KG1 (cell line): ENCODE data around the gene GABPB1.
A peak's percentile ranks its signal among the peaks of the same experiment; 100 is the strongest.

Experiments
- DNase-seq: peaks from one replicate; lab custom pipeline; 2025; lab: John Stamatoyannopoulos, UW

GABPB1 gene

GRCh38 chr15:50344006-50344464 is 11.0 kb downstream of the GABPB1 start:
- no peak for DNase-seq

- DNase-seq: no peak
Measured at GRCh38 chr15:50341616-50342136, 13.3 kb downstream of the GABPB1 start.

DNA sequence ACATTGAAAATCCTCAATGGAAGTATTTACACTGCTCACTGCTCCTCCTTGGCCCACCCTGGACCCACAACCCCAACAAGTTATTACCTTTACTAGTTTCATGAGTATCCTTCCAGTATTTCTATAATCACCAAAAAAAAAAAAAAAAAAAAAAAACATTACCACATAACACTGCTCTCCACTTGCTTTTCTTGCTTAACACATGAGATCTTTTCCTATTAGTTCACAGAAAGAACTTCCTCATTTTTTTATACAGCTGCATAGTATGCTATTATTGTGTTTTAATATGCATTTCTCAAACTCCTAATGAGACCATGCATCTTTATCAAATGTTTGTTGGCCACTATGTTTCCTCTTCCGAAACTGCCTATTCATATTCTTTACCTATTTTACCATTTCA is 14.6 kb downstream of the GABPB1 start:
- no peak for DNase-seq

DNA sequence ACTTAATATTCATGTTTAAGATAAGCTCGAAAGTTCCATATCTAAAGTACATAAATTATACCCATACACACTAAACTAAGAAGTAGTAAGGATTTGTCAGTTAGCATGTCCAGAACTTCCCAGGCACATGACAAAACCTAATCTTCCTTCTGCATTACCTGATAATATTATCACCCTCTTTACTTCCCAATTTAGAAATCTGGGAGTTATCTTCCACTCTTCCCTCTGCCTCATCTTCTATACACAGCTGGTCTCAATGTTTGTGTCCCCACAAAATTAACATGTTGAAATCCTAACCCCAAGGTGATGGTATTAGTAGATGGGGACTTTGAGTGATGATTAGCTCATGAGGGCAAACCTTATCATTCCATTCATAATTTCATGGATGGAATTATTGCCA is 15.3 kb downstream of the GABPB1 start:
- DNase-seq: no peak

DNA sequence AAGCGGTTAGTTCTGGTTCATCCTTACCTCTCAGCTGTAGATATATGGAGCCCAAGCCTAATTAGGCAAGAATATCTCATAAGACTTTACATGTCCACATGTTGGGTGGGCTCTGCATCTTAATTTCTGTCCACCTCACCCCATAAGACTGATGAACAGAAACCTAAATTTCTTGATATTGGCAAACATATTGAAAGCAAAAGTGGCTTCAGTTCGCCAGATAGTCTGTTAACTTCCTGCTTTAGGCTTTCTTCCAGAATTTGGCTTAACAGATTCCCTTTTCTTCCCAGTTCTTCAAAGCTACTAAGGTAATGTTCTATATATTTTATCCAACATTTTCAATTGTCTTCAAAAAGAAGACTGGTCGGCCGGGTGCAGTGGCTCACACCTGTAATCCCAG is 19.7 kb downstream of the GABPB1 start:
- DNase-seq: no peak

GRCh38 chr15:50333229-50333628 is 21.8 kb downstream of the GABPB1 start:
- no peak for DNase-seq

- DNase-seq: no peak
Measured at GRCh38 chr15:50330921-50331320, 24.1 kb downstream of the GABPB1 start.

DNA sequence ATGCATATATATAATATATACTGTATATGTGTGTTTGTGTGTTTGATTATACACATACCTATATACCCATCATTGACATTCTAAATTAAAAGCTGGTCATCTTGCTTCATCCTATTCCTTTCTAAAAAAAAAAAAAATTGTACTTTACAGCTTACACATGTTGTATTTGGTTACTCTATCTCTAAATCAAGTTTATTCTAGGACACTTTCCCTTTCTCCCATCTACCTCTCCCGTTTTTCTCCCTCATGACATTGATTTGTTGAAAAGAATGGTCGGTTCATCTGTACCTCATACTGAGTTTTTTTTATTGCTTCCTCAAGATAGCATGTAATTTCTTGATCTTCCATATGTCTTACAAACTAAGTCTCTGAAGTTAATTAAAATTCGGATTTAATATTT is 26.9 kb downstream of the GABPB1 start:
- no peak for DNase-seq

- DNase-seq: no peak
Measured at GRCh38 chr15:50321680-50322210, 33.3 kb downstream of the GABPB1 start.

DNA sequence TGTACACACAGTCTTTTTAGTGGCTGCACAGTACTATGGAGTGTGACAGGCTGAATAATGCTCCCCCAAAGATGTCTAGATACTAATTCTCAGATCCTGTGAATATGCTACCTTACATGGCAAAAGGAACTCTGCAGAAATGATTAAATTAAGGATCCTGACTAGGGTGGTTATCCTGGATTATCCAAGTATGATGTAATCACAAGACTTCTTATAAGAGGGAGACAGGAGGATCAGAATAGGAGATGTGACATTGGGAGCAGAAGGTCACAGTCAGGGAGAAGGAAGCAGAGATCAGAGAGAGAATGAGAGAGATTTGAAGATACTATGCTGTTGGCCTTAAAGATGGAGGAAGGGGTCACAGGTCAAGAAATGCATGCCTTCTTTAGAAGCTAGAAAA is 34.5 kb downstream of the GABPB1 start:
- no peak for DNase-seq

- DNase-seq: no peak
Measured at GRCh38 chr15:50318697-50319096, 36.3 kb downstream of the GABPB1 start.

DNA sequence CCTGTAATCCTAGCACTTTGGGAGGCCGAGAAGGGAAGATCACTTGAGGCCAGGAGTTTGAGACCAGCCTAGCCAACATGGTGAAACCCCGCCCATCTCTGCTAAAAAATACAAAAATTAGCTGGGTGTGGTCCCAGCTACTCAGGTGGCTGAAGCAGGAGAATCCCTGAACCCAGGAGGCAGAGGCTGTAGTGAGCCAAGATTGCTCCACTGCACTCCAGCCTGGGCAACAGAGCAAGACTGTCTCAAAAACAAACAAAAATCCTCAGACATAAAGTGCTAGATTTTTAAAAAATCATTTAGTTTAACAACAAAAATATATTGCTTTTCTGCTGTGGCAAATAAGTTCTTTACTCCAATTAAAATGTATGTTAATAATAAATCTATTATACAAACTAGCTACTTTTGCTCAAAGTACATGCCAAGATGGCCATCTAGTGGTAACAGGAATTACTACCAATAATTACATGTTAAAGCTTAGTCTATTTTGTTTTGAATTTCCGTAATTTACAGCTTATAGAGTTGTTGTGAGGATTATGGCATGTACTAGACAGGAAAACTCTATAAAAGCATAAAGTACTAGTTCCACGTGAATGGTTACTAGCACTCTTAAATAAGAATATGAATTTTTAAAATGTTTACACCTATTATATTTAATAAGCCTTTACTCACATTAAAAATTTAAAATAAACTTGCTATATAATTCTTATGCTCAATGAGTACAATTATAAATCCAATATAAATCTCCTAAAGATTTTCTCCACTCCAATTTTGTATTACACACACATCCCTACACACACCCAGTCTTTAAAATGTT is 39.0 kb downstream of the GABPB1 start:
- peak; percentile 42 for DNase-seq

- no peak for DNase-seq
Measured at GRCh38 chr15:50312636-50313035, 42.4 kb downstream of the GABPB1 start.

GRCh38 chr15:50307799-50308198 is 47.2 kb downstream of the GABPB1 start:
- DNase-seq: no peak

DNA sequence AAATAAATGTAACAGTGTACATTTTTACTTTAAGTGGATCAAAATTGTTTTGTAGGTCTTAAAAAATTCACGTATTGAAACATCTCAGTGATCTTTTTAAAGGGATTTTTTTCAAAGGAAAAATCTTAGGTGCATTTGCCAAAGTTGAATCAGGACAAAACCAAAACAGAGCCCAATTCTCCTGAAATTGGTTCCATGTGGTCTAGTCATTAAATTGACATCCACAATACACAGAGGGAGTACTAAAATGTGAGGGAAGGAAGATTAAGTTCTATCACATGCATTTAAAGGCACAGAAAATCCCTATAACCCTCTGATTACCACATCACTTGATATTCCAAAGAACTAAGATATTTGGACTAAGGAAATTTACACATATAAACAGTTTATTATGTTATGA is 50.2 kb downstream of the GABPB1 start:
- DNase-seq: no peak

DNA sequence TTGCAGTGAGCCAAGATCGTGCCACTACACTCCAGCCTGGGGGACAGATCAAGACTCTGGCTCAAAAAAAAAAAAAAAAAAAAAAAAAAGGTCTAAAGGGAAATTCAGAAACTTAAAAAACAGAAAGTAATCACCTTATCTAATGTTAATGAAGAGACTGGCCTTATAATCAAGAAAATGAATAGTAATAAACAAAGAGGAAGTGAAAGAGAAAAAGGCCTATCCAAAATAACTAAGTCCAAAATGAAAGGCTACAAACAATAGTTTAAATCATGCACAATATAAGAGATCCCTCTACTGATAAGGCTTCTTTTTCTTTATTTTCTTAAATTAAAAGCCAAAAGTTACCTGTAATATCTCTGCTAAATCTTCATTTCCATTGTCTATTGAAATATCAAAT is 52.4 kb downstream of the GABPB1 start:
- DNase-seq: no peak

- no peak for DNase-seq
Measured at GRCh38 chr15:50298340-50298739, 56.7 kb downstream of the GABPB1 start.

DNA sequence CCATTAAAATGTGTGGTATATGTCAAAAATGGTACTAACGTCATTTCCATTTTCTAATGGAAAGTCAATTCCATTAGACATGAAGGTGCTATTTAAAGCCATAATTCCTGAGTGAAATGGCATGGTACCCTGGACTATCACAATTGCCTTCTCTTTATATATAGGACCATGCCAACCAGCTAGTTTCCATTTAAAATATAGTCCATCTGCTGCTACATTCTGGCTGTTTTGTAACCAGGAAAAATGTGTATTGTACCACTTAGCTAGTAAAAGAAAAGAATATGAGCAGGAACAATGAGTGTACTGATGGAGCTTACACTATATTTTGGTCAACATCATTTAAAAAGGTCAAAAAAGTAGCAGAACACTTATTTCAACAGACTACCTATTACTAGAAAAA is 59.0 kb downstream of the GABPB1 start:
- no peak for DNase-seq

GRCh38 chr15:50289749-50290148 is 65.2 kb downstream of the GABPB1 start:
- DNase-seq: no peak

DNA sequence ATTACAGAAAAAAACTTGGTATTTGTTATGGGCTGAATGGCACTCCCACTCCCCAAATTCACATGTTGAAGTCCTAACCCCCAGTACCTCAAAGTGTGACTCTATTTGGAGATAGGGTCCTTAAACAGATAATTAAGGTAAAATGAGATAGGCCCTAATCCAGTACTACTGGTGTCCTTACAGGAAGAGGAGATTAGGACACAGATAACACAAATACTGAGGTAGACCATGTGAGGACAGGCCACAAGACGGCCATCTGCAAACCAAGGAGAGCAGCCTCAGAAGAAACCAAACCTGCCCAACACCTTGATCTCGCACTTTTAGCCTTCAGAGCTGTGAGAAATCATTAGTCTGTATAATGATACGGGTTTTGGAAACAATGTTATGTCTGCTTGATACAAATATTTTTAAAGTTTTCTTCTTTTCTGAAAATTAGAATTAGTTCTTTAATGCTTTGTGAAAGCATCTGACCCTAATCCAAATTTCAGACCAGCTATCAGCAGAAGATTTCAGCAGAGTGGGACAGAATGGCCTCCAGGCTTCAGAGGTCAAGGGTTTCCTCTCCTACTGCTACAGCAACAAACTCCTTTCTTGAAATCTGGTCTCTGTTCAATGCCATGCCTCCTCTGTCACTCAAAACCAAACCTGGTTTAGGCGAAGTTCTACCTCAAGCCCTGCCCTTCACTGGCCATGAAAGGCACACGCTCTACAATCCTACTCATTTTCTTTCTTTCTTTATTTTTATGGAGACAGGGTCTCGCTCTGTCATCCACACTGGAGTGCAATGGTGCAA is 67.5 kb downstream of the GABPB1 start:
- DNase-seq: no peak

DNA sequence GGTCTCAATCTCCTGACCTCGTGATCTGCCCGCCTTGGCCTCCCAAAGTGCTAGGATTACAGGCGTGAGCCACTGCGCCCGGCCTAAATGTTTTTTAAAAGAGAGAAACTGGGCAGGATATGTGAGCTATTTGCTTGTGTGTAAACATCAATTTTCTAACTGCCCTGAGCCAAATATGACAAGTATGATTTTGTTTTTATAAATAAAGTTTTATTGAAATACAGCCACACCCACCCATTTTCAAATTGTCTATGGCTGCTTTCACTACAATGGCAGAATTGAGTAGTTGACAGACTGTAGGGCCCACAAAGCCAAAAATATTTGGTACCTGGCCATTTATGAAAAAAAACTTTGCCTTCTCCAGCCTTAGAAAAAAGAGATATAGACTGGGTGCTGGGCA is 73.6 kb downstream of the GABPB1 start:
- no peak for DNase-seq

GRCh38 chr15:50280271-50280670 is 74.7 kb downstream of the GABPB1 start:
- DNase-seq: no peak

DNA sequence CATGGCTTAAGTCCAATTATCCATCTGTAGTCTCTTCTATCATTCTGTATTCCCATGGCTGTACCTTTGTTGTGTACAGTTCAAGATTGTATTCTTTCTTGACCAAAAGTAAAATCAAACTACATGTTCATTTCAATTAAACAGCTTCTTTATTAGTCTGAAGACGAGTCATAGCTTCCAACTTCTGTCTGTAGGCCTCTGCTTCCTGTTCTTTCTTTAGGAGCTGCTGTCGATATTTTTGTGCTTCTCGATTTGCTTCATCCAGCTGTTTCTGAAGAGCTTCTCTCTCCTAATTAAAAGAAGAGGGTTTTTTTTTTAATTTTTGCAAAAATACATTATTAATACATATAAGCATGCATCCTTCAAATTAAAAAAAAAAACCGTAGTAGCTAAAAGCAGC is 76.5 kb downstream of the GABPB1 start:
- no peak for DNase-seq
